GM12892 (cell line): Measurements from ENCODE around the gene CSNK2A1.

Experiments used
- DNase-seq: peaks from one replicate; pipeline ENCODE4 v3.0.0; 2011; ENCODE audit not compliant: insufficient read length
- FAIRE-seq: peaks from 2 replicates; lab custom pipeline; 2011; peaks lifted over from hg19 to GRCh38; lab: Jason Lieb, UNC
- POLR2A ChIP-seq: IDR thresholded peaks from 2 replicates; pipeline ENCODE4 v1.6.1; 2011; ENCODE audit warnings: low read depth, low read length, control low read depth
- POLR2AphosphoS5 ChIP-seq: IDR thresholded peaks from 2 replicates; pipeline ENCODE4 v1.6.1; 2011; ENCODE audit warnings: low read depth, low read length, control low read depth
- TAF1 ChIP-seq: IDR thresholded peaks from 2 replicates; pipeline ENCODE4 v1.6.1; 2011; ENCODE audit warnings: low read depth, mild to moderate bottlenecking, control low read depth, low read length, borderline replicate concordance

The CSNK2A1 gene

GRCh38 chr20:544153-544725 lies 649 bp upstream of the CSNK2A1 start:
- DNase-seq (no peak), FAIRE-seq (no peak)
- TF ChIP-seq POLR2A (no peak), TAF1 (no peak), POLR2AphosphoS5 (no peak)

- no peak for FAIRE-seq
- TF ChIP-seq TAF1 (no peak), POLR2A (no peak), POLR2AphosphoS5 (no peak)
- DNase-seq: peak; percentile 56
These were observed 717 bp downstream of the CSNK2A1 start for GRCh38 chr20:542777-543368.

- FAIRE-seq (no peak), DNase-seq (no peak)
- TF ChIP-seq POLR2AphosphoS5 (no peak), POLR2A (no peak), TAF1 (no peak)
These were observed 3.0 kb downstream of the CSNK2A1 start for GRCh38 chr20:540391-541201.

DNA sequence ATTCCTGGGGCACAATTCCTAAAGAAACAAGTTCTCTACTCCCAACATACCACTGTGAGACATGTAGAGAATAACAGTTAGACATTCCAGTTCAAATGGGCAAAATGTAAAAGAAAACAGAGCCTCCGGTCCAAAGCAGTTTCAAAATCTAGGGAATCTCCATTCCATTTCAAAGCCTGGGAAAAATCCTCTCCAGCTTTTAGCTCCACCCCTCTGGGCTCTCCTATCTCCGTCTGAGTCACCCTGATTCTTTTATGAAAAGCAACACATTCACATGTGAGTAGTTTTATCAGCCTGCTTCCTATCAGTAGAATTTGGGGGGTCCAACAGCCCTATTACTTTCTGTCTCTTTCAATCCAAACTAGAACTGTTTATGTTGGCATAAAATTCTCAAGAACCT lies 3.7 kb downstream of the CSNK2A1 start:
- no peak for DNase-seq
- TF ChIP-seq POLR2AphosphoS5 (no peak), TAF1 (no peak), POLR2A (no peak)
- FAIRE-seq: no peak

DNA sequence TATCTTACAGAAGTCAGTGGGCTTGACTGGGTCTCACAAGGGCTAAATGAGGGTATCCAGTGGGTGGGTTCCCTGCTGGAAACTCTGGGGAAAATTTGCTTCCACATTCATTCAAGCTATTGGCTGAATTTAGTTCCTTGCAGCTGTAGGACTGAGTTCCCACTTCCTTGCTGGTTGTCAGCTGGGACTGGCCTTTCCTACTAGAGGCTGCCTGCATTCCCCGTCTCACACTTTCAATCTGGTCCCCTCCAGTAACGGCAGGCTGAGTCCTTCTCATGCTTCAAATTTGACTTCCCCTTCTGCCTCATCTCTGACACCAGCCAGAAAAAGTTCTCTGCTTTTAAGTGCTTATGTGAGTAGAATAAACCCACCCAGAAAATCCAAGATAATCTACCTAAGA lies 4.4 kb downstream of the CSNK2A1 start:
- FAIRE-seq: no peak
- no peak for DNase-seq
- TF ChIP-seq POLR2A (no peak), TAF1 (no peak), POLR2AphosphoS5 (no peak)

- no peak for DNase-seq
- TF ChIP-seq TAF1 (no peak), POLR2AphosphoS5 (no peak), POLR2A (no peak)
- peak; percentile 44 for FAIRE-seq
These were observed 5.6 kb downstream of the CSNK2A1 start for GRCh38 chr20:537983-538382.

DNA sequence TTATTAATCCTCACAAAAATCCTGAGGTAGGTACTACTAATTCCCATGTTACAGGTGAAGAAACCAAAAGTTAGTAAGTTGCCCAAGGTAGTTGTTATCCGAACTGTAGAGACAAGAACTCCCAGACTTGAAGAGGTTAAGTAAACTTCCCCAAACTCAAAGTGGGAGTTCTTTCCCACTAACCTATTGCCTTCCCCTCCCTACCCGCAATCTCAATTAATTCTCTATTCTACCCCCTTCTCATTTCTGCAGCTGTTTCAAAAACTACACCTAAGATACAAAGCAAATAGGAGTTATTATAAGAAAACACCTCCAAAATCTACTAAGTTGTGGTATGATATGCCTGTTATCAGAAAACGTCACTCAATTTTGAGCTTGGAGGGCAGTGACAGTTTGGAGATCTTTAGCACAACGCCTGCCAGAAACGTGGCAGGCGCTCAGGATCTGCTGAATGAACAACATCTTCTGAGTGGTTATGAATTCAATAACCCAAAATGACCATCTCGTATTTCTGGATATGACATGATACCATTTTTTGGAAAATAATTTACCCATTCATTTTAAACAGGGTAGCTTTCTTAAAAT lies 7.1 kb downstream of the CSNK2A1 start:
- DNase-seq: no peak
- no peak for FAIRE-seq
- TF ChIP-seq POLR2A (no peak), TAF1 (no peak), POLR2AphosphoS5 (no peak)

DNA sequence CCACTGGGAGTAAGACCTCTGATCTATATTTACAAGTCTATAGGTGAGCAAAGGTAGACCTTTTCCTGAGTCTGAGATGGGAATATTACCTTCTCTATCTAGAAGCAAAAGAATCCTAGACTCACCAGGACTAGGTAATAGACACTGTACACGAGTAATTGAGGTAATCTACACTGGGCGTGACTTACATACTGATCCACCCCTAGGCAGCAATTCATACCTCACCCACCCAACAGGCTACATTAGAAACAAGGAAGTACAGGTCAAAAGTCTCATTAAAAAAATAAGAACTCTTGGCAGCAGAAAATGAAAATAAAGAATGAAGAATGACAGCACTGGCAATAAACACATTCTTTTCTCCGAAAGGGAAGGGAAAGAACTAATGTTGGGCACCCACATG lies 7.6 kb downstream of the CSNK2A1 start:
- TF ChIP-seq POLR2A (no peak), TAF1 (no peak), POLR2AphosphoS5 (no peak)
- DNase-seq (no peak), FAIRE-seq (no peak)

DNA sequence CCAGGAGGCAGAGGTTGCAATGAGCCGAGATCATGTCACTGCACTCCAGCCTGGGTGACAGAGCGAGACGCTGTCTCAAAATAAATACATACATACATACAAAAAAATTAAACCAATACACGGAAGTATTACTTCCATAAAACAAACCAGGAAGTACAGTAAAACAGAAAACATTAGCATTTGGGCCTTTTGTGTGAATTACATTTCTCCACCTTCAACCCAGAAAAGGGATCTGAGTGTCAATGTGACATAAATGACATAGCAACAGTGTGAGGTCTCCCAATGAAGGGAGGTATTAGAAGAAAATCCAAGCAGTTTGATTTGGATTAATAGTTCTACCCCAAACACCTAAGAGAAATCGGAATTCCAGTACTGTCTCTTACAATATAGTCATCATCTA lies 10.1 kb downstream of the CSNK2A1 start:
- FAIRE-seq (no peak), DNase-seq (no peak)

DNA sequence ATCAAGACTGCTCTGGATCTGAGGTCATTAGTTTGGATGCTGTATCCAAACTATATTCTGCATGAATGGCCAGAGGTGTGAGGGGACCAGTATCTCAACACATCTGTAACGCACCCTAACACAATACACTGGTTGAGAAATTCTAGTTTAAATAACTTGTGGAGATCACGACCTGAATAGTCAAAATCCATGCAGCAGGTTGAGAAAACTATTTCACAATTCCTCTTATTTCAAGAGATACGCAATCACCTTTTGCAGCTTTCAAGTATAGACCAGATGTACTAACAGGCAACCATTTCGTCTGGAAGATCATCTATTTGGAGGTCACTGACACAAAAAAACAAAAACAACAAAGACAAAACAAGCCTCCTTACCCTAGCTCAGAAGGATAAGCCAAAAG lies 11.1 kb downstream of the CSNK2A1 start:
- no peak for FAIRE-seq
- TF ChIP-seq POLR2A: no peak
- no peak for TF ChIP-seq POLR2AphosphoS5
- TF ChIP-seq TAF1: no peak

More for the DNA sequence above, 10.1 kb downstream of the CSNK2A1 start:
- no peak for TF ChIP-seq POLR2AphosphoS5
- no peak for TF ChIP-seq TAF1
- no peak for TF ChIP-seq POLR2A

GRCh38 chr20:531608-532007 lies 12.0 kb downstream of the CSNK2A1 start:
- TF ChIP-seq POLR2AphosphoS5 (no peak), POLR2A (no peak), TAF1 (no peak)
- DNase-seq (no peak), FAIRE-seq (no peak)

More for the DNA sequence above, 11.1 kb downstream of the CSNK2A1 start:
- no peak for DNase-seq

- no peak for DNase-seq
- no peak for FAIRE-seq
- TF ChIP-seq POLR2AphosphoS5 (no peak), TAF1 (no peak), POLR2A (no peak)
These were observed 13.3 kb downstream of the CSNK2A1 start for GRCh38 chr20:530321-530720.
